Measurements from ENCODE around the gene TOE1. TPM values are rescaled to one million over a fixed set of nuclear protein-coding genes. Genes with fewer than 3 reads are reported as not detected.
"Not testable (repeated sequence)": the region's sequence is repeated elsewhere in the genome, so short reads cannot be mapped to it uniquely, and the experiment has no call there.

Gene TOE1
- total RNA-seq (ENCODE audit: low replicate concordance) = 6.1 and 10.7 TPM in 2 replicates

DNA sequence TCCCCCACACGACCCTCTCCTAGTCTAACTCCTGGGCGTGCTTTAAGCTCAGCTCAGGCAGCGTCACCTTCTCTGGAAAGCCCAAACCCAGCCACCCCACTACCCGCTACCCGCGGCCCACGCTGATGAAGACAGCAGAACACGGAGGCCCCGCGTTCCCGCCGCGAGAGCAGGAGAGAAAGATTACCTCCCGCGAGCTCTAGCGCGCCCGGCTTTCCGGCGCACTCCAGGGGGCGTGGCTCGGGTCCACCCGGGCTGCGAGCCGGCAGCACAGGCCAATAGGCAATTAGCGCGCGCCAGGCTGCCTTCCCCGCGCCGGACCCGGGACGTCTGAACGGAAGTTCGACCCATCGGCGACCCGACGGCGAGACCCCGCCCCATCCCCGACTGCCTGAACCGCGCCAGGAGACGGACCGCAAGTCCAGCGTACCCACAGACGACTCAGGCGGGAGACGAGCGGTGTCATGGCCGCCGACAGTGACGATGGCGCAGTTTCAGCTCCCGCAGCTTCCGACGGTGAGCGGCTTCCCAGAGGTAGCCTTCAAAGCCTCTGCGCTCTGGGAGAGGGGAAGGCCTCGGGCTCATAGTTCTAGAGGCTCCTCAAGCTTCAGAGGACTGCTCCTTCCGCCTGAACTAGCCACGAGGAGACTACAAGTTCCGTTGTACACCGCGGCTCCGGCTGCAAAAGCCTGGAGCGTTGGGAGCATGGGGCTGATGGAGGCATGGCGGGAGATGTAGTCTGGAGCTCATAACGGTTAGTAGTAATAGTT lies at the start of gene TOE1, which contains the start of gene MUTYH:
TOE1 (plus strand) TSS at position 382 of the 770 bp plus-strand sequence; CDS start at position 465, 83 bp downstream.
MUTYH (minus strand) TSS at position 652 of the 770 bp plus-strand sequence. CDS start 5,935 bp downstream, outside the sequence.
- Mint-ChIP-seq H3K4me3 (peak within 1 kb of the TSS; percentile 99), H3K27ac (peak within 1 kb of the TSS; percentile 98), H3K27me3 (ENCODE audit: insufficient read depth, low read depth) (peaks cover 2% of the 10 kb centered on the region), H3K4me1 (peaks cover 37% of the 10 kb centered on the region), H3K9me3 (no peaks in the 10 kb centered on the region), H3K36me3 (peaks cover 26% of the 10 kb centered on the region)
- H3K4me3 ChIP-seq = peak within 1 kb of the TSS; percentile 67
- H3K9ac ChIP-seq = peak within 1 kb of the TSS; percentile 80
- TF ChIP-seq EZH2phosphoT487 (IDR thresholded peaks at IDR 0.05) (no peak), CTCF (IDR thresholded peaks at IDR 0.05) (no peak), EZH2 (IDR thresholded peaks at IDR 0.05) (no peak)
- H2AFZ ChIP-seq (replicated peaks) = peak within 1 kb of the TSS; percentile 82
- no peaks in the 10 kb centered on the region for H3K27me3 ChIP-seq
- H3K9me3 ChIP-seq (ENCODE audit: low read depth) = no peaks in the 10 kb centered on the region
- no peaks in the 10 kb centered on the region for H3K36me3 ChIP-seq
- H3F3A ChIP-seq (ENCODE audit: low read depth) = peaks cover 38% of the 10 kb centered on the region
- peak within 1 kb of the TSS; percentile 88 for H3K27ac ChIP-seq
- DNase-seq (ENCODE audit: low spot score) = peak; percentile 96
- peaks cover 31% of the 10 kb centered on the region for H3K4me1 ChIP-seq
- H3K79me2 ChIP-seq (ENCODE audit: low read depth) = peaks cover 65% of the 10 kb centered on the region
- peak within 1 kb of the TSS; percentile 86 for H3K4me2 ChIP-seq
- H4K20me1 ChIP-seq (ENCODE audit: low read depth) = no peaks in the 10 kb centered on the region

DNA sequence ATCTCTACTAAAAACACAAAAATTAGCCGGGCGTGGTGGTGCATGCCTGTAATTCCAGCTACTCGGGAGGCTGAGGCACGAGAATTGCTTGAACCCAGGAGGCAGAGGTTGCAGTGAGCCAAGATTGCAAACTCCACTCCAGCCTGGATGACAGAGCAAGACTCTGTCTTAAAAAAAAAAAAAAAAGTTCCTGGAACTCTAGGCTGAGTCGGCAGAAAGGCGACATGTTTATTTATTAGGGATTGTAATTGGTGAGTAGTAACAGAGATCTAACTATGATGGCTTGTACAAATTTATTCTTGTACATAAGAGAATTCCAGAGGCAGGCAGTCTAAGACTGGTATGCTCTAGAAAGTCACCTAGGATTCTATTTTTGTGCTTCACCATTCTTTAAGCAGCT lies 49.0 kb upstream of the TOE1 start:
- H3K9me3 ChIP-seq (ENCODE audit: low read depth); H3K4me1 ChIP-seq; H3K4me1 Mint-ChIP-seq; H3K79me2 ChIP-seq (ENCODE audit: low read depth); DNase-seq (ENCODE audit: low spot score); H3K4me3 Mint-ChIP-seq; H3F3A ChIP-seq (ENCODE audit: low read depth); H3K4me2 ChIP-seq; H3K36me3 Mint-ChIP-seq; H3K27me3 ChIP-seq; H3K9ac ChIP-seq; H2AFZ ChIP-seq (replicated peaks); H4K20me1 ChIP-seq (ENCODE audit: low read depth); H3K4me3 ChIP-seq; H3K27me3 Mint-ChIP-seq (ENCODE audit: insufficient read depth, low read depth); H3K9me3 Mint-ChIP-seq; H3K27ac Mint-ChIP-seq; H3K27ac ChIP-seq; H3K36me3 ChIP-seq: not testable (repeated sequence)

- Mint-ChIP-seq H3K36me3 (no peaks in the 10 kb centered on the region), H3K27ac (no peak overlapping the region)
Measured at GRCh38 chr1:45291716-45292115, 48.3 kb upstream of the TOE1 start.

More at GRCh38 chr1:45291716-45292115, 48.3 kb upstream of the TOE1 start:
- Histone ChIP-seq H3K36me3 (no peaks in the 10 kb centered on the region), H3F3A (ENCODE audit: low read depth) (no peaks in the 10 kb centered on the region), H3K9ac (no peak overlapping the region), H2AFZ (replicated peaks) (no peak overlapping the region), H3K4me3 (no peak overlapping the region), H4K20me1 (ENCODE audit: low read depth) (no peaks in the 10 kb centered on the region), H3K4me2 (no peak overlapping the region), H3K9me3 (ENCODE audit: low read depth) (no peaks in the 10 kb centered on the region), H3K4me1 (no peaks in the 10 kb centered on the region), H3K27me3 (no peaks in the 10 kb centered on the region), H3K27ac (no peak overlapping the region), H3K79me2 (ENCODE audit: low read depth) (no peaks in the 10 kb centered on the region)
- TF ChIP-seq CTCF (IDR thresholded peaks at IDR 0.05) (no peak), EZH2 (IDR thresholded peaks at IDR 0.05) (no peak), EZH2phosphoT487 (IDR thresholded peaks at IDR 0.05) (no peak)
- Mint-ChIP-seq H3K27me3 (ENCODE audit: insufficient read depth, low read depth) (peaks cover 5% of the 10 kb centered on the region), H3K9me3 (no peaks in the 10 kb centered on the region), H3K4me3 (no peak overlapping the region), H3K4me1 (no peaks in the 10 kb centered on the region)
- DNase-seq (ENCODE audit: low spot score) = no peak

All from neural progenitor cell (in vitro differentiated cells).